Measurements from ENCODE around the gene DDX4.

DNA sequence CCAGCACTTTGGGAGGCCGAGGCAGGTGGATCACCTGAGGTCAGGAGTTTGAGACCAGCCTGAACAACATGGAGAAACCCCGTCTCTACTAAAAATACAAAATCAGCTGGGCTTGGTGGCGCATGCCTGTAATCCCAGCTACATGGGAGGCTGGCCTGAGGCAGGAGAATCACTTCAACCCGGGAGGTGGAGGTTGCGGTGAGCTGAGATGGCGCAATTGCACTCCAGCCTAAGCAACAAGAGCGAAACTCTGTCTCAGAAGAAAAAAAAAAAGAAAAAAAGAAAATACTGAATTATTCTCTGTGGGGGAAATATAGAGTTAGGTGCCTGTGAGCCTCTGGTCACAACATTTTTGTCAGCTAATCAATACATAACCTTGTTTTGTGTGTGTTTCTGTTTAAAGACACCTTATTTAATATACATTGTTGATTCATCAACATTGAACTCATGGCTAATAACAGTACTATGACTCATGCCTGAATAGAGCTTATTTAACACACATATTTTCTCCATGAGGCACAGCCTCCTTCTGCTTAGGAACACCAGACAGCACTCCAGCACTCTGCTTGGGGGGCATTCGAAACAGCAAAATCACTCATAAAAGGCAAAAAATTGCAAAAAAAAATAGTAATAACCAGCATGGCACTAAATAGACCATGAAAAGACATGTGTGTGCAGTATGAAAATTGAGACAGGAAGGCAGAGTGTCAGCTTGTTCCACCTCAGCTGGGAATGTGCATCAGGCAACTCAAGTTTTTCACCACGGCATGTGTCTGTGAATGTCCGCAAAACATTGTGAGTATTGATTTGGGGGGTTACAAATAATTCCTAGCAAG lies 113.2 kb downstream of the DDX4 start, which contains the start of gene IL31RA:
- TF ChIP-seq, protein P1, sequence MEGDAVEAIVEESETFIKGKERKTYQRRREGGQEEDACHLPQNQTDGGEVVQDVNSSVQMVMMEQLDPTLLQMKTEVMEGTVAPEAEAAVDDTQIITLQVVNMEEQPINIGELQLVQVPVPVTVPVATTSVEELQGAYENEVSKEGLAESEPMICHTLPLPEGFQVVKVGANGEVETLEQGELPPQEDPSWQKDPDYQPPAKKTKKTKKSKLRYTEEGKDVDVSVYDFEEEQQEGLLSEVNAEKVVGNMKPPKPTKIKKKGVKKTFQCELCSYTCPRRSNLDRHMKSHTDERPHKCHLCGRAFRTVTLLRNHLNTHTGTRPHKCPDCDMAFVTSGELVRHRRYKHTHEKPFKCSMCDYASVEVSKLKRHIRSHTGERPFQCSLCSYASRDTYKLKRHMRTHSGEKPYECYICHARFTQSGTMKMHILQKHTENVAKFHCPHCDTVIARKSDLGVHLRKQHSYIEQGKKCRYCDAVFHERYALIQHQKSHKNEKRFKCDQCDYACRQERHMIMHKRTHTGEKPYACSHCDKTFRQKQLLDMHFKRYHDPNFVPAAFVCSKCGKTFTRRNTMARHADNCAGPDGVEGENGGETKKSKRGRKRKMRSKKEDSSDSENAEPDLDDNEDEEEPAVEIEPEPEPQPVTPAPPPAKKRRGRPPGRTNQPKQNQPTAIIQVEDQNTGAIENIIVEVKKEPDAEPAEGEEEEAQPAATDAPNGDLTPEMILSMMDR (IDR thresholded peaks at IDR 0.05), result no peak
- no peak for TF ChIP-seq EZH2 (IDR thresholded peaks at IDR 0.05; ENCODE audit: borderline replicate concordance, insufficient read depth, low read depth, low read length, poor library complexity, severe bottlenecking)

All from B cell (primary cell).